LNCaP clone FGC (cell line): ENCODE measurements around the gene PGPEP1.

Experiments
- DNase-seq: peaks from one replicate; pipeline ENCODE4 v3.0.0-alpha.2; 2011; ENCODE audit warnings: low read depth
- H3K4me3 ChIP-seq: 2 replicates; pipeline ENCODE4 v1.5.1; 2011; ENCODE audit warnings: mild to moderate bottlenecking, low read depth, low read length, control low read depth
- CTCF ChIP-seq: IDR thresholded peaks from 2 replicates; pipeline ENCODE4 v1.5.1; 2012; ENCODE audit warnings: mild to moderate bottlenecking; ENCODE audit not compliant: control insufficient read depth, insufficient read depth; ENCODE audit errors: extremely low read depth

Gene PGPEP1

GRCh38 chr19:18391509-18392075, 51.2 kb downstream of the PGPEP1 start:
- TF ChIP-seq CTCF: no peak
- no peak for DNase-seq
- no peak overlapping the region for H3K4me3 ChIP-seq

DNA sequence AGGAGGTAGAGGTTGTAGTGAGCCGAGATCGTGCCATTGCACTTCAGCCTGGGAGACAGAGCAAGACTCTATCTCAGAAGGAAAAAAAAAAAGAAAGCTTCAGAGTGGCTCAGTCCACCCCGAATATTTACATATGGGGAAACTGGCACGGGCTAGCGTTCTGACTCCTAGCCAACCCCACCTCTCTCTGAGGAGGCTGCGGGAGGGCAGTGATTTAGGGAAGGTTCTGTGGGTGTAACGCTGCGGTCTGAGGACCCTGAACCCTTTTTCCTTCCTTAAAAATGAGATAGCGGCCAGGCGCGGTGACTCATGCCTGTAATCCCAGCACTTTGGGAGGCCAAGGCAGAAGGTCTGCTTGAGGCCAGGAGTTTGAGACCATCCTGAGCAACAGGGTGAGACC, 52.0 kb downstream of the PGPEP1 start:
- H3K4me3 ChIP-seq: no peak overlapping the region
- DNase-seq: no peak
- TF ChIP-seq CTCF: no peak

GRCh38 chr19:18392926-18393325, 52.5 kb downstream of the PGPEP1 start:
- H3K4me3 ChIP-seq: no peak overlapping the region
- DNase-seq: no peak
- TF ChIP-seq CTCF: no peak

DNA sequence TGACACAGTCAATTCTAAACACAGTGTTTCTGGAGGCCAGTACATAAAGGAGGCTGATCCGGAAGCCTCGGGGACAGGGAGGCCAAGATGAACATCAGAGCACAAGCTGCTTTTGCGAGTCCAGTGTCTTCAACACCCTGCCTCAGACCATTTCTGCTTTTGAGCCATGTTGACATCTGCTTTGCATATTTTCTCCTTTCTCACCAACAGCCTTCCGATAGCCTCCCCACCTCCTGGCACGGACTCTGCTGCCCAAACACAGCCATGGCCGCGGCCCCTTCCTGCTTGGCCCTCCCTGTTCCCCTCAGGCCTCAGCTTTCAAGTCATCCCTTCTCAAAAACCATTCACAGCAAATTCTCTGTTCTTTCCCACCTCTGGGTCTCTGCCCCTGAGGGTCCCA, 53.4 kb downstream of the PGPEP1 start:
- DNase-seq: no peak
- TF ChIP-seq CTCF: no peak
- H3K4me3 ChIP-seq: no peak overlapping the region

DNA sequence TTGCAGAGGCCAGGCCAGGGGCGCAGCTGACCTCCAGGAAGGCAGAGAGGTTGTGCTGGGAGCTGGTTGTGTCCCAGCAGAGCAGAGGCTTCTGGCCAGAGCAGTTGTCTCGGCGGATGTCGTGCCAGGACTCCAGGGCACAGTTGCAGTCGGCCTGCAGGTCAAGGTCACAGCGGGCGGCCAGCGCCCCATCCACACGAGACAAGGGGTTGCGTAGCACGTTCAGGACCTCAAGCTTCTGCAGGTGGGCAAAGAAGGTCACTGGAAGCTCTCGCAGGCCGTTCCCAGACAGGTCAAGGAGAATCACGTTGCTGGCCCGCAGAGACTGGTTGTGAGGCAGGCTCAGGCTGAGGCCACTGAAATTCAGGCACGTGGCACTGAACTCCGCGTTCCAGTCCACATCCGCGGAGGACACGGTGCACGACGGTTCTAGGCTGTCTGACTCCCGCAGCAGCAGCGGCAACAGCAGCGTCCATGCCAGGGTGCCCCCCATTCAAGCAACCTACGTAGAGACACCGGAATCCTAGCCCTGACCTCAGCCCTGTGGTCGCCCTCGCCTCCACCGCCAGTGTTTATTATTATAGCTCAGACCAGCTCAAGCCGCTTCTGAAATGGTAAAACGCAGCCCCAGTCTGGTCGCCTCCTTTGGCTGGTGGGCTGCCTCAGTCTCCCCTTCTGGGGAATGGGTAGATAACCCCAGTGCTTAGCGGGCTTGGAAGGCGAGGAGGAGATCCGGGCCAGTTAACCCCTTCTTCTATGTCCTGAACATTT, 56.3 kb downstream of the PGPEP1 start:
- TF ChIP-seq CTCF: no peak
- no peak overlapping the region for H3K4me3 ChIP-seq
- no peak for DNase-seq

DNA sequence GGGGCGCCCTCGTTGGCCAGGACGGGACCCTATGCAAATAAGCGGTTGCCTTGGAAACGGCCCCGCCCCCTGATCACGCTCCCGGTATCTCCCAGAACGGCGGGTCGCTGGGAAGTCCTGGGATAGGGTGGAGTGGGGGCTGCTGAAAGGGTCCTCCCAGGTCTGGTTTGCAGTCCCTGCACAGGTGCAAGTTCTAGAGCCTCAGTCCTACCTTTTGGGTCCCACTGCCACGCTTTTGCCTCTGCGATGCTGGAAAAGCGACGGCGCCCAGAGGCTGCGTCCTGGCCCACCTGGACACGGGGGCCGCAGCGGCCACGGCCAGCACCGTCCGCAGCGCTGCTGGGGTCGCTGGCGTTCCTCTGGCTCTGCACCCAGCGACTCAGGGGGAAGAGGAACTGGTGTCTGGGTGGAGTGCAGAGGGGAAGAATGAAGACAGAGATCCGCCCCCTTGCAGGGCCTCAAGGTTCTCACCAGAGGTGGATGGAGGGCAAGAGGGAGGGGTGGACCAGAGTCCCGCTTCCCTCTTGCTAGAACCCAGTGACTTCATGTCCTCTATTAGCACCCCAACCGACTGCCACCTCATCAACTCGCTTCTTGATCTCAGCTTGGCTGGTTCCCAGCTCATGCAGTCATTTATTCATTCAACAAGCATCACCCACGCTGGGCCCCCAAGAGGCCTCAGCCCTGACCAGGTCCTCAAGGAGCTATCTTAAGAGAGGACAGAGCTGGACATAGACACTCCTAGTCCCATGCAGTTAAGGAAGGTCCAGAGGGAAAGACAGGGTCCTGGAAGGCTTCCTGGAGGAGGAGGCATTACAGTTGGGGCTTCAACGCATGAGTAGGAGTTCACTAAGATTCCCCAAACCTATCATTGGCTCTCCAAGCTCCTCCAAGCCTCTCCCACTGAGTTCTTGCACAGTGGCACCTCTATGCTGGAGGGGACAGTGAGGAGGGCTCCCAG, 57.1 kb downstream of the PGPEP1 start, which contains the start of gene LRRC25:
TSS of gene LRRC25 (minus strand) at position 381 of the 961 bp plus-strand sequence. CDS start 659 bp downstream, outside the sequence.
- H3K4me3 ChIP-seq: no peak within 1 kb of the TSS
- TF ChIP-seq CTCF: no peak
- no peak for DNase-seq
